ENCODE measurements around the gene ISL1. TPM values are rescaled to one million over a fixed set of nuclear protein-coding genes. Genes with fewer than 3 reads are reported as not detected.

ISL1 gene
- polyA plus RNA-seq, 1 donor (not counting 4 experiments of a cell fraction or from before 2014, with no cell fraction given) = 4.5 TPM

- Histone ChIP-seq H3K9me3 (ENCODE audit: control insufficient read depth, low read depth, low read length) (no peaks in the 10 kb centered on the region), H3K9ac (ENCODE audit: control insufficient read depth, extremely low read depth, insufficient read depth, low read length) (no peak overlapping the region), H3K4me3 (ENCODE audit: control insufficient read depth in 2 of 3, extremely low read depth in 1 of 3, insufficient read depth in 2 of 3, low read depth in 1 of 3, low read length in 3 of 3) (no peak overlapping the region), H4K20me1 (ENCODE audit: control insufficient read depth, extremely low read depth, insufficient read depth, low read length) (no peaks in the 10 kb centered on the region), H3K27me3 (ENCODE audit: control insufficient read depth, extremely low read depth, insufficient read depth, low read length) (no peaks in the 10 kb centered on the region), H2AFZ (ENCODE audit: control insufficient read depth, low read length) (no peak overlapping the region), H3K4me2 (ENCODE audit: control insufficient read depth, extremely low read depth, insufficient read depth, low read depth, low read length) (no peak overlapping the region), H3K36me3 (ENCODE audit: control insufficient read depth in 2 of 2, extremely low read depth in 1 of 2, insufficient read depth in 2 of 2, low read length in 2 of 2) (no peaks in the 10 kb centered on the region), H3K9me1 (ENCODE audit: control insufficient read depth, extremely low read depth, insufficient read depth, low read length) (no peaks in the 10 kb centered on the region), H3K4me1 (ENCODE audit: control insufficient read depth, extremely low read depth, insufficient read depth, low read length) (no peaks in the 10 kb centered on the region), H3K79me2 (ENCODE audit: control insufficient read depth, insufficient read depth, low read length) (no peaks in the 10 kb centered on the region), H3K27ac (ENCODE audit: control insufficient read depth, insufficient read depth, low read length) (no peak overlapping the region)
- TF ChIP-seq EZH2 (IDR thresholded peaks at IDR 0.05; ENCODE audit: low read length) = no peak
- no peak for TF ChIP-seq CTCF (optimal IDR thresholded peaks at IDR 0.05 in 1 of 3, IDR thresholded peaks at IDR 0.05 in 1 of 3, conservative IDR thresholded peaks at IDR 0.05 in 1 of 3; ENCODE audit: extremely low read depth in 1 of 3, insufficient read depth in 2 of 3, low read length in 3 of 3)
- FAIRE-seq = peak; percentile 29
- dilution Hi-C loops (cut with MboI; ENCODE audit: extremely low pct_ligation_motif_present, low sequenced_read_pairs) = no loop called here
- DNase-seq (ENCODE audit: low read depth, low spot score) = no peak
Observed at GRCh38 chr5:51414516-51414915, 31.3 kb downstream of the ISL1 start.

GRCh38 chr5:51416149-51416548, 32.9 kb downstream of the ISL1 start:
- no peak overlapping the region for H2AFZ ChIP-seq (ENCODE audit: control insufficient read depth, low read length)
- FAIRE-seq = no peak

More at GRCh38 chr5:51416149-51416548, 32.9 kb downstream of the ISL1 start:
- dilution Hi-C loops (cut with MboI; ENCODE audit: extremely low pct_ligation_motif_present, low sequenced_read_pairs) = no loop called here
- Histone ChIP-seq H3K4me3 (ENCODE audit: control insufficient read depth in 2 of 3, extremely low read depth in 1 of 3, insufficient read depth in 2 of 3, low read depth in 1 of 3, low read length in 3 of 3) (no peak overlapping the region), H3K36me3 (ENCODE audit: control insufficient read depth in 2 of 2, extremely low read depth in 1 of 2, insufficient read depth in 2 of 2, low read length in 2 of 2) (no peaks in the 10 kb centered on the region), H3K9me1 (ENCODE audit: control insufficient read depth, extremely low read depth, insufficient read depth, low read length) (no peaks in the 10 kb centered on the region), H4K20me1 (ENCODE audit: control insufficient read depth, extremely low read depth, insufficient read depth, low read length) (no peaks in the 10 kb centered on the region), H3K27ac (ENCODE audit: control insufficient read depth, insufficient read depth, low read length) (no peak overlapping the region), H3K4me1 (ENCODE audit: control insufficient read depth, extremely low read depth, insufficient read depth, low read length) (no peaks in the 10 kb centered on the region), H3K9ac (ENCODE audit: control insufficient read depth, extremely low read depth, insufficient read depth, low read length) (no peak overlapping the region), H3K27me3 (ENCODE audit: control insufficient read depth, extremely low read depth, insufficient read depth, low read length) (no peaks in the 10 kb centered on the region), H3K4me2 (ENCODE audit: control insufficient read depth, extremely low read depth, insufficient read depth, low read depth, low read length) (no peak overlapping the region), H3K79me2 (ENCODE audit: control insufficient read depth, insufficient read depth, low read length) (no peaks in the 10 kb centered on the region), H3K9me3 (ENCODE audit: control insufficient read depth, low read depth, low read length) (no peaks in the 10 kb centered on the region)
- no peak for DNase-seq (ENCODE audit: low read depth, low spot score)
- TF ChIP-seq EZH2 (IDR thresholded peaks at IDR 0.05; ENCODE audit: low read length) (no peak), CTCF (optimal IDR thresholded peaks at IDR 0.05 in 1 of 3, IDR thresholded peaks at IDR 0.05 in 1 of 3, conservative IDR thresholded peaks at IDR 0.05 in 1 of 3; ENCODE audit: extremely low read depth in 1 of 3, insufficient read depth in 2 of 3, low read length in 3 of 3) (no peak)
